Esophagus squamous epithelium (tissue), 5 donors: Measurements from ENCODE around the gene TTK. TPM values are rescaled to one million over a fixed set of nuclear protein-coding genes. Genes with fewer than 3 reads are reported as not detected.

Source experiments
- DNase-seq: peaks from one replicate; lab custom pipeline; 2025; lab: John Stamatoyannopoulos, UW
- H3K27ac ChIP-seq, 4 donors: fragments of 200-600 bp; sonication (generic); one replicate each; pipeline ENCODE4 v1.5.1; 2016 to 2019; ENCODE audit warnings: mild to moderate bottlenecking in 1 of 4
- H3K27me3 ChIP-seq, 4 donors: fragments of 200-600 bp; sonication (generic); 1 replicate in 3 of 4; 2 replicates in 1 of 4; pipeline versions ENCODE4 v1.5.1 to v1.6.0; 2017 to 2021; ENCODE audit warnings: antibody characterized with exemption in 1 of 4
- H3K36me3 ChIP-seq, 3 donors: fragments of 200-600 bp; sonication (generic); one replicate each; pipeline ENCODE4 v1.5.1; 2016 to 2019
- H3K4me1 ChIP-seq, 3 donors: fragments of 200-600 bp; sonication (generic); one replicate each; pipeline ENCODE4 v1.5.1; 2017 to 2019
- H3K4me3 ChIP-seq, 4 donors: fragments of 200-600 bp; sonication (generic); 1 replicate in 3 of 4; 2 replicates in 1 of 4; pipeline ENCODE4 v1.5.1; 2016 to 2019; ENCODE audit warnings: mild to moderate bottlenecking in 2 of 4, moderate library complexity in 1 of 4
- H3K9me3 ChIP-seq, 3 donors: fragments of 200-600 bp; sonication (generic); one replicate each; pipeline ENCODE4 v1.5.1; 2016 to 2019
- POLR2A ChIP-seq, 4 donors: fragments of 450-650 bp; IDR thresholded peaks; one replicate each; pipeline ENCODE4 v1.6.1; 2017; ENCODE audit warnings: antibody characterized with exemption in 4 of 4, mild to moderate bottlenecking in 4 of 4, moderate library complexity in 3 of 4
- WGBS, 2 donors: methylation state at CpG; one replicate each; pipeline ENCODE4 v1.1.5; 2018; 5-methylcytosine and 5-hydroxymethylcytosine counted together
- intact Hi-C: fragments of 100-400 bp; cut with DNase I; formaldehyde crosslinking; loops from one replicate; pipeline ENCODE4 v1.15.0; 2022
- total RNA-seq, 4 donors: library from RNA; depleted of rRNA; stranded (reverse); fragments of >200 nt; gene quantifications; one replicate each; pipeline ENCODE4 v1.1.0, GENCODE V29; 2016
- TF ChIP-seq, protein P1 (sequence below), 6 experiments: fragments of 450-650 bp in 4 of 6; fragments of 200-600 bp in 2 of 6; sonication (generic) in 2 of 6; IDR thresholded peaks; one replicate each; pipeline ENCODE4 v1.5.1; 2016 to 2019; ENCODE audit warnings: antibody characterized with exemption in 6 of 6, mild to moderate bottlenecking in 4 of 6, moderate library complexity in 4 of 6
- donor health status: DM: yes; HTN: yes; CAD: no.

The TTK gene
- total RNA-seq, 4 donors from 2014 or later: 2.7 to 18.3 (median 9.8) TPM

DNA sequence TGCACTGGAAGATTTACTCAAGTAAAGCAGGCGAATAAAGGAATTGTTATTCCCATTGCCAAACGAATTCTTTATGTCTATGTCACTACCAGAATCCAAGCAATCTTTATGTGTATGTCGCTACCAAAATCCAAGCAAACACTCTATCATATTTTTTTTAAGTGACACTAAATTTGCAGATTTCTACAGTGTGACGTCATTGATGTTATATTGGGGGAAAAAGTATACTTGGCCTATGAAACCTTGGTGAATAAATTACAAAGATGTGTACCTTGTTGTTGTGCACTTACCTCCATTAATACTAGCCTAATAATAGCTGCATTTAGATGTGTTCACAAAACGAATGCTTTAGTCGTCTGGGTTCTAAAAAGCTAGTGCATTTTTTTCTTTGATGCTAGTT, 957 bp downstream of the TTK start:
- H3K36me3 ChIP-seq: no peaks in the 10 kb centered on the region
- no peak for TF ChIP-seq POLR2A (IDR thresholded peaks at IDR 0.05)
- TF ChIP-seq, protein P1, sequence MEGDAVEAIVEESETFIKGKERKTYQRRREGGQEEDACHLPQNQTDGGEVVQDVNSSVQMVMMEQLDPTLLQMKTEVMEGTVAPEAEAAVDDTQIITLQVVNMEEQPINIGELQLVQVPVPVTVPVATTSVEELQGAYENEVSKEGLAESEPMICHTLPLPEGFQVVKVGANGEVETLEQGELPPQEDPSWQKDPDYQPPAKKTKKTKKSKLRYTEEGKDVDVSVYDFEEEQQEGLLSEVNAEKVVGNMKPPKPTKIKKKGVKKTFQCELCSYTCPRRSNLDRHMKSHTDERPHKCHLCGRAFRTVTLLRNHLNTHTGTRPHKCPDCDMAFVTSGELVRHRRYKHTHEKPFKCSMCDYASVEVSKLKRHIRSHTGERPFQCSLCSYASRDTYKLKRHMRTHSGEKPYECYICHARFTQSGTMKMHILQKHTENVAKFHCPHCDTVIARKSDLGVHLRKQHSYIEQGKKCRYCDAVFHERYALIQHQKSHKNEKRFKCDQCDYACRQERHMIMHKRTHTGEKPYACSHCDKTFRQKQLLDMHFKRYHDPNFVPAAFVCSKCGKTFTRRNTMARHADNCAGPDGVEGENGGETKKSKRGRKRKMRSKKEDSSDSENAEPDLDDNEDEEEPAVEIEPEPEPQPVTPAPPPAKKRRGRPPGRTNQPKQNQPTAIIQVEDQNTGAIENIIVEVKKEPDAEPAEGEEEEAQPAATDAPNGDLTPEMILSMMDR (IDR thresholded peaks at IDR 0.05): no peak
- no peaks in the 10 kb centered on the region for H3K27me3 ChIP-seq
- peak overlapping the region; percentile 59 to 79 (median 67) for H3K4me3 ChIP-seq
- intact Hi-C loops: no loop called here
- WGBS, 2 donors: 35 to 40% methylated on average over 6 of the region's 6 CpGs
- peak overlapping the region in 1 of 4 donors; percentile 94 for H3K27ac ChIP-seq
- peaks cover 6 to 23% (median 14%) of the 10 kb centered on the region in 3 donors for H3K4me1 ChIP-seq
- no peak for DNase-seq
- H3K9me3 ChIP-seq: no peaks in the 10 kb centered on the region

GRCh38 chr6:80006541-80006940, 2.1 kb downstream of the TTK start:
- Histone ChIP-seq H3K4me1 (peaks cover 6 to 23% (median 14%) of the 10 kb centered on the region in 3 donors), H3K4me3 (no peak overlapping the region), H3K27me3 (no peaks in the 10 kb centered on the region), H3K27ac (no peak overlapping the region), H3K36me3 (no peaks in the 10 kb centered on the region), H3K9me3 (no peaks in the 10 kb centered on the region)
- no peak for DNase-seq
- 69 to 79% methylated on average over 1 of the region's 1 CpG for WGBS, 2 donors
- no peak for TF ChIP-seq POLR2A (IDR thresholded peaks at IDR 0.05)
- TF ChIP-seq, protein P1 (IDR thresholded peaks at IDR 0.05): no peak
- intact Hi-C loops: no loop called here

DNA sequence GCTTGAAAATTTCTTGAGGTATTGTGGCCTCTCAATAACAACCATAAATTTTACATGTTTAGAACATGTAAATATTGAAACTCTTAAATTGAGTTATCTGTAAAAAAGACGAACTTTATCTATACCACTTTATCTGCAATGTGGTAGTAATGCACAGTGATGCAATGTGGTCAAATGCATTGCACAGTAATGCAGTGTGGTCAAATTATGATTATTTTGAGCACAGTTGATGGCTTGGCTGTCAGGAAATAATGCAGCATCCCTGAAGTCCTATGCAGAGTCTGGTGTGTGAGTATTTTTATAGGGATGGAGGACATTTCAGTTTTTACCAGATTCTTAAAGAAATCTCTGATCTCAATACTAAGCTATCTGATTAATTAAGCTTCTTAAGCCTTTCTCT, 5.1 kb downstream of the TTK start:
- no peak overlapping the region for H3K27ac ChIP-seq
- intact Hi-C loops: no loop called here
- no peaks in the 10 kb centered on the region for H3K27me3 ChIP-seq
- TF ChIP-seq, protein P1 (IDR thresholded peaks at IDR 0.05): no peak
- TF ChIP-seq POLR2A (IDR thresholded peaks at IDR 0.05): no peak
- H3K36me3 ChIP-seq: no peaks in the 10 kb centered on the region
- H3K4me1 ChIP-seq: peaks cover 6 to 9% (median 8%) of the 10 kb centered on the region in 3 donors
- 87 to 89% methylated on average over 1 of the region's 1 CpG for WGBS, 2 donors
- H3K9me3 ChIP-seq: no peaks in the 10 kb centered on the region
- no peak overlapping the region for H3K4me3 ChIP-seq
- no peak for DNase-seq

DNA sequence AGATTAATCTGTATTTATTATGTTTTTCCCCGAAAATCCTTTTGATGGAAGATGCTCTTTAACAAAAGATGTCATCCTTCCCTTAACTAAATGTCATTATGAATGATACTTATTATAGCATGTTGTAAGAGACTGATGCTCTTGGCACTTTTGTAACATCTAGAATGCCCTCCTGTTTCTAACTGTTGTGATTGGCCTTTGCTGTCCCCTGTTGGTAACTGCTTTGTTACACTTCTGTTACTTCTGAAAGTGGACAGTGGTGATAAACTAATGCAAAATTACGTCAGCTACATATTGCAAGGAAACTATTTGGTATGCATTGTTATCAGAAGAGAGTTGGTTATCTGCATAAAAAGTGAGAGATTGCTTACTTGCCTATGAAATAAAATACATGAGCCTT, 5.8 kb downstream of the TTK start:
- H3K27ac ChIP-seq: no peak overlapping the region
- no peaks in the 10 kb centered on the region for H3K27me3 ChIP-seq
- no peaks in the 10 kb centered on the region for H3K9me3 ChIP-seq
- peaks cover 0 to 2% (median 2%) of the 10 kb centered on the region in 3 donors for H3K4me1 ChIP-seq
- H3K36me3 ChIP-seq: no peaks in the 10 kb centered on the region
- TF ChIP-seq, protein P1 (IDR thresholded peaks at IDR 0.05): peak in 1 of 6 experiments; percentile 25
- TF ChIP-seq POLR2A (IDR thresholded peaks at IDR 0.05): no peak
- no peak overlapping the region for H3K4me3 ChIP-seq
- intact Hi-C loops: no loop called here
- no peak for DNase-seq
- 83 to 94% methylated on average over 2 of the region's 2 CpGs for WGBS, 2 donors

DNA sequence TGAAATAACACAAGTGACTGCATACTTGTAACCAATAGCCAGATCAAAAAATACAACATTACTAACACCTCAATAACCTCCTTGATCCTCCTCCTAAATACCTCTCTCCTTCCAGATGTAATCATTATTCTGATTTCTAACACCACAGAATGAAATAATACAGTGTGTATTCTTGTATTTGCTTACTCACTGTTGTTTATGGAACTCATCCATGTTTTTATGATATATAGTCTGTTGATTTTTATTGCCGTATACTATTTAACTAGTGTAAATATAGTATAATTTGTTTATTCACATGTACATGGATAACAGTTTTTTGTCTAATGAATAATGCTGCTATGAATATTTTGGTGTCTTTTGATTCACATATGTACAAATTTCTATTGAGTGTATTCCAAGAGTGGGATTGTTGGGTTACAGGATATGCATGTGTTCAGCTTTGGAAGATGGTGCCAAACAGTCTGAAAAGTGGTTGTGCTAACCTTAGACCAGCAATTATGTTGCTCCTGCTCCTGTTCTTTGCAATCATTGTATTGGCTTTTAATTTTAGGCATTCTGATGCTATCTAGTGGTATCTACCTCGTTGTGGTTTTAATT, 11.5 kb downstream of the TTK start:
- no peak overlapping the region for H3K4me3 ChIP-seq
- DNase-seq: no peak
- H3K27me3 ChIP-seq: no peaks in the 10 kb centered on the region
- H3K36me3 ChIP-seq: no peaks in the 10 kb centered on the region
- H3K9me3 ChIP-seq: no peaks in the 10 kb centered on the region
- no peak overlapping the region for H3K27ac ChIP-seq
- WGBS, 2 donors: 84 to 89% methylated on average over 2 of the region's 2 CpGs
- H3K4me1 ChIP-seq: no peaks in the 10 kb centered on the region
- TF ChIP-seq POLR2A (IDR thresholded peaks at IDR 0.05): no peak
- TF ChIP-seq, protein P1 (IDR thresholded peaks at IDR 0.05): no peak
- intact Hi-C loops: no loop called here
